ENCODE measurements around the gene CCDC195. TPM values are rescaled to one million over a fixed set of nuclear protein-coding genes. Genes with fewer than 3 reads are reported as not detected.

The CCDC195 gene, protein sequence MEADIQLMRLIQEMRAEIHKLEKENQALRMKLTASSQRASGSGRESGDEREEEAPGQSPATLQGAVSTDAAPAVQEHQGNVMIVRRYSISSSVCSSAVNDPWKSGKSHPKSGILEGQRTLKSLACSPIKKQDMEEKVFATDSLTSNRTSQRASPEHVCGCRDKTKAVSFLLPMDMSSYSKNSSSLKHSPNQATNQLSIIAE
- not detected for polyA plus RNA-seq (ENCODE audit: insufficient read length in 3 of 3)
- long read RNA-seq, donor 1, result 0 reads
- long read RNA-seq, donor 2, result 0 reads
- long read RNA-seq, donor 3, result 0 reads
- long read RNA-seq, donor 4, result 0 reads
- long read RNA-seq, donor 5, result 0 reads
- long read RNA-seq, donor 6, result 0 reads
- long read RNA-seq, donor 7, result 0 reads
- long read RNA-seq, donor 8, result 0 reads
- long read RNA-seq, donor 9, result 0 reads
- long read RNA-seq, donor 10, result 0 reads
- long read RNA-seq, donor 11, result 0 reads
- long read RNA-seq, donor 12, result 0 reads
- long read RNA-seq, donor 13, result 0 reads
- long read RNA-seq, donor 14, result 0 reads
- long read RNA-seq, donor 15, result 0 reads
- long read RNA-seq, donor 16, result 0 reads

DNA sequence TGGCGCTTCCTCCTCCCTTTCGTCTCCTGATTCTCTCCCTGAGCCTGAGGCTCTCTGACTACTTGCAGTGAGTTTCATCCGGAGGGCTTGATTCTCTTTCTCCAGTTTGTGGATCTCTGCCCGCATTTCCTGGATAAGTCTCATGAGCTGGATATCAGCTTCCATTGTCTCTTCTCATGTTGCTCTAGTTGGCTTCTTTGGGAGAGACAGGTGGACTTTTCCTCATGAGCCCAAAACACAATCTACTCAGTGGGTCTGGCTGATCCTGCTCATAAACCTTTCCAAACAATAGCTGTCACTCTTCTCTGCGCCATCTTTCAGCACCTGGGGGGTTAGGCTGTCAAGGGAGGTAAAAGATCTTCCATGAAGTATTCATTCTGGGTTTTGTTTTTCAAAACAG is at the start of gene CCDC195:
CCDC195 (minus strand) TSS at position 165 of the 400 bp plus-strand sequence; CDS start at position 165, 0 bp downstream.
- no peak for DNase-seq (ENCODE audit: extremely low read depth in 1 of 11, low read depth in 9 of 11, low spot score in 4 of 11)

DNA sequence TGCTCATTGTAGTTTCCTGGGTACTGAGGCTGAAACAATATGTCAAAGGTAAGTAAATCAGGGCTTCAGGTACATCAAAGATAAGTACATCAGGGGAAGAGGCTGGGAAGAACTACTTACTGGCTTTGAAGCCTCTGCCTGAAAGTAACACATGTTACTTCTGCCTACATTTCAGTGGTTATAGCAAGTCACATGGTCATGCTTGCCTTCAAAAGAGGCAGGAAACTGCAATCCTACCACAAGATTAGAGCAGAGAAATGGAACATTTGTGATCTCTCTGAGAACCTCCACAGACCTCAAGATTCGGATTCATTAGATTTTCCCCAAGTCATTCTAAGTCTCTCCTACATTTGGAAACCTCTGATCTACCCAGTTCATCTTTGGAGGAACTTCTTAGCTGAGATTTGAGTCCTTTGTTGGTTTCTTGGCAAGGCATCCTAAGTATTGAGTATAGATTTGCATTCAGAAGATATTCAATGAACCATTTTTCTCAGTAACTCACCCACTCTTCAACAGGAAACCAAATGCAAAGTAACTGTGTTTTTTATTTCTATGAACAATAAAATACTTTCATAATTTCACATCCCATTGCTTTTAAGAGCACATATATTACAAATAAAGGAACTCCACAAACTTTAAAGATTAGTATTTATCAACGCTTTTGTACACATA is 48.5 kb upstream of the CCDC195 start:
- no peak for DNase-seq (ENCODE audit: extremely low read depth in 1 of 11, low read depth in 9 of 11, low spot score in 4 of 11)

DNA sequence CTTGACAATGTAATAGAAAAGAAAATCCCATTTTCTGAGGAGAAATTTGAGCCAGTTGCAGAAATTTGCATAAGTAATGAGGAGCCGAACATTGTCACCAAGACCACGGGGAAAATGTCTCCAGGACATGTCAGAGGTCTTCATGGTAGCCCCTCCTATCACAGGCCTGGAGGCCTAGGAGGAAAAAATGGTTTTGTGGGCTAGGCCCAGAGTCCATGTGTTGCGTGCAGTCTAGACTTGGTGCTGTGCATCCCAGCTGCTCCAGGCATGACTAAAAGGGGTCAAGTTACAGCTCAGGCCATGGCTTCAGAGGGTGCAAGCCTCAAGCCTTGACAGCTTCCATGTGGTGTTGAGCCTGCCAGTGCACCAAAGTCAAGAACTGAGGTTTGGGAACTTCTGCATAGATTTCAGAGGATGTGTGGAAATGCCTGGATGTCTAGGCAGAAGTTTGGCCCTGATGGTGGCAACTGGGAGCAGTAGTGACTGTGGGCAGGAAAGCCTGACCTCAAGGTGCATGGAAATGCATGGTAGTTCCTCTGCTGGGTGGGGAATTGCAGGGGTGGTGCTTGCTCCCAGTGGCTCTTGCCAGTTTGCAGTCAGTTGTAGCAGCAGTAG is 41.9 kb upstream of the CCDC195 start:
- no peak for DNase-seq (ENCODE audit: extremely low read depth in 1 of 11, low read depth in 9 of 11, low spot score in 4 of 11)

DNA sequence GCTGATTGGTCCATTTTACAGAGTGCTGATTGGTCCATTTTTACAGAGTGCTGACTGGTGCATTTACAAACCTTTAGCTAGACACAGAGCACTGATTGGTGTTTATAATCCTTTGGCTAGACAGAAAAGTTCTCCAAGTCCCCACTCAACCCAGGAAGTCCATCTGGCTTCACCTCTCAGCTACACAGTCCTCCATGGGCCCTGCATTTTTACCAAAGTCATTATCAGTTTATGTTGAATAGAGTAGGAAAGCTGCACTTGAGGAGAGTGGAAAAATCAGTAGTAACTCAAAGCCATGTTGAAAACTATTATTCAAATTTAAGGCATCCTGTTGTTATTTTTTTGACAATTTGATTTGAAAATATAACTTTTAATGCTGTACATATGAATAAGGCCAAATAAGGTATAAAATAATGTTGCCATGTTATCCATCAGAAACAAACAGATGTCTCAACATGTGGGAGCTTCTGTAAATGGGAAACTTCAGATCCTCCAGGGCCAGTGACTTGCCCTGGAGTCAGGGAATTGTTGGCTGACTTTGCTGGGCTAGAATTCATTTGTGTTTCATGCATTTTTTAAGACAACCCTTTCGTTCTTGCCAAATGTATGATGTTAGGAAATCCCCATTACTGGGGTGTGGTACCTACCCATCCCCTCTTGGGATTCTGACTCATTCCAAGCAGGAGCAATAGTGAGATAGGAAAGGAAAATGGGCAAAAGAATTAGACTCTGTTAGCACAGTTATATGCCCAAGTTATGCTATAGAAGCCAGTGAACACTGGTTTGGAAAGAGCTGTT is 37.8 kb upstream of the CCDC195 start:
- DNase-seq (ENCODE audit: extremely low read depth in 1 of 11, low read depth in 9 of 11, low spot score in 4 of 11), result no peak

DNA sequence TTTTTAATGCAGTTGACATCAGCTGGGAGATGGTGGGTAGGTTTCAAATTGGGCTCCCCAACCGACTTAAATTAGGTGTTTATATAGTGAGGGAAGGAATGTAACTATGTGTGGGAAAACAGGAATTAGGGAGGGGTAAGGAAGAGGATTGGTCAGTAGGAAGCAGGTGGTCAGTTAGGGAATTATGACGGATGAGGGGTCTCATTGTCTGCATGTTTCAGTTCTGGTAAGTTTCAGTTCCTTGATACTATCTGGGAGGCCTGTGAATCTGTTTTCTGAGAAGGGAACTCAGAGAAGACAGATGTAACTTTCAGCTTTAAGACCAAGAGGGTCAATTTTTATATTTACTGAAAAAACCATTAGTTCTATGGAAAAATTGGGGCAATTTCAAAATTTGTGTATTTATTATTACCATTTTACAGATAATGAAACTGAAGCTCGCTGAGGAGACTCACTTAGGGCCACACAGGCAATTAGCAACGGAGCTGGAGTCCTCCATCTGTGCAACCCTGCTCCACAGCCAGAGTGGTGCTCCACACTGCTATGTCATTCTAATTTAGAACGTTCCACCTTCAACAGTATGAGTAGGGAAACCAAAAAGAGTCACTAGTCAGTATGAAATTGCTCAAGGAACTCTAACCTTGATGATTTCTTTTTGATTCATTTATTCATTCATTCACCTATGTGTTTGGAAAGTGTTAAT is 36.0 kb upstream of the CCDC195 start:
- no peak for DNase-seq (ENCODE audit: extremely low read depth in 1 of 11, low read depth in 9 of 11, low spot score in 4 of 11)

DNA sequence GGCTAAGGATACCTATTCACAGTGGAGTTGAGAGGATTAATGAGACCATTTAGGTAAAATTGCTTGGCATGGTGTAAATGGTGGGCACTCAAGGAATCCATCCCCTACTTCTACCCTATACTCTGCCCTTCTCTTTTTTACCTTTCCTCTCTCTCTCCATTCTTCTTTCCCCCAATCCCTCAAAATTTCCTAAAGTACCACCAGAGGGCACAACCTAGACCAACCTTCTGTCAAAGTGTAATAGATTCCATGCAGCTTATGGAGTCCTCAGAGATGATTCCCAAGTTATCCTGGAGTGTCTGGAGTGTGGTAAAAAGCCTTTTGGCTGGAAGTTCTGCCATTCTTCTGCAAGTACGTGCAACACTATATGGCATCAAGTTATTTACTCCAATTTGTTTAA is 33.0 kb upstream of the CCDC195 start:
- no peak for DNase-seq (ENCODE audit: extremely low read depth in 1 of 11, low read depth in 9 of 11, low spot score in 4 of 11)

DNA sequence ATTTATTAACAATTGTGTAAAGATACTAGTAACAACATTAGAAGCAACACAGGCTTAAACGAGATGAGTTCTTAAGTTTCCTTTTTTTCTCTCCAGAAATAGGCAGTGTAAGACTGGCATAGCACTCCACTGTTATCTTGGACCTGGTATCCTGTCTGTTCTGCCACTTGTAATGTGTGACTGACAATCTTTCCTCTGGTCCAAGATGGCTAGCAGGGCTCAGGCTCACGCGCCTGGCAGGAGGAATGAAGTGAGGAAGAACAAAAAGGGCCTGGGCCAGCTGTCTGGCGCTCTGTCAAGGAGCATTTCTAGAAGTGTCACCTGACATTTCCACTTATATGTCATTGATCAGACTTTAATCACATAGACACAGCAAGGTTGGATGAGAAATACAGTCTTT is 31.6 kb upstream of the CCDC195 start:
- DNase-seq (ENCODE audit: extremely low read depth in 1 of 11, low read depth in 9 of 11, low spot score in 4 of 11), result no peak

DNA sequence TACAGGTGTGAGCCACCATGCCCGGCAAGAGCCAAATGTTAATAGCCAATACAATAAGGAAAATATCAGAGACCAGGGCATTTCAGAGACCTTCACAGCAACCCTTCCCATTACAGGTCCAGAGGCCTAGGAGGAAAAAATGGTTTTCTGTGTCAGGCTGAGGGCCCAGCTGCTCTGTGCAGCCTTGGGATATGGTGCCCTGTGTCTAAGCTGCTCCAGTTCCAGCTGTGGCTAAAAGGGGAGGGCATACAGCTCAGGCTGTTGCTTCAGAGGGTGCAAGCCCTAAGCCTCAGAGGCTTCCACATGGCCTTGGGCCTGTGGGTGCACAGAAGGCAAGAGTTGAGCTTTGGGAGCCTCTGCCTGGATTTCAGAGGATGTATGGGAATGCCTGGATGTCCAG is 20.1 kb upstream of the CCDC195 start:
- no peak for DNase-seq (ENCODE audit: extremely low read depth in 1 of 11, low read depth in 9 of 11, low spot score in 4 of 11)

DNA sequence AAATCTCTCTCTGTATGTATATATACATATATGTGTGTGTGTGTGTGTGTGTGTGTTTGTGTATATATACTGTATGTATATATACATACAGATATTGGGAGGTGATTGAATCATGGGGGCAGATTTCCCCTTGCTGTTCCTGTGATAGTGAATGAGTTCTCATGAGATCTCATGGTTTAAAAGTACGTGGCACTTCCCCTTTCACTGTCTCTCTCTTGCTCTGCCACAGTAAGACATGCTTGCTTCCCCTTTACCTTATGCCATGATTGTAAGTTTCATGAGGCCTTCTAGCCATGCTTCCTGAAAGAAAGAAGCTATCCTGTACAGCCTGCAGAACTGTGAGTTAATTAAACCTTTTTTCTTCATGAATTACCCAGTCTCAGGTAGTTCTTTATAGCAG is 18.8 kb upstream of the CCDC195 start:
- no peak for DNase-seq (ENCODE audit: extremely low read depth in 1 of 11, low read depth in 9 of 11, low spot score in 4 of 11)

DNA sequence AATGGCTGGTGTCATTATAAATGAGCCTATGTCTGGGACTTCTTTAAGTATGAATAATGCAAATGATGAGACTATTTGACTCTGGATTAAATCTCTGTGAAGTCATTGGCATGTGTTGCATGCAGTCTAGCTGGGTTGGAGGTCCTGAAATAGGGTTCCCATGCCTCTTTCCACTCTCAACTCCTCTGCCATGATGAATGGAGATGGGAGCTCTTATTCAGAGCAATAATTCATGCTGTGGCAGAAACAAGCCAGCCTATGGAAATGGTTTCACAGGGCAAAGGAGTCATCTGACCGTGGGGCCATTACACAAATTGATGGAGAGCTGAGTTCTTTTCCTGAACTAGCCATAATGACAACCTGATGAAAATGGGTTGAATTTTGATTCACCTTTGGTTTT is 15.5 kb upstream of the CCDC195 start:
- DNase-seq (ENCODE audit: extremely low read depth in 1 of 11, low read depth in 9 of 11, low spot score in 4 of 11), result no peak

DNA sequence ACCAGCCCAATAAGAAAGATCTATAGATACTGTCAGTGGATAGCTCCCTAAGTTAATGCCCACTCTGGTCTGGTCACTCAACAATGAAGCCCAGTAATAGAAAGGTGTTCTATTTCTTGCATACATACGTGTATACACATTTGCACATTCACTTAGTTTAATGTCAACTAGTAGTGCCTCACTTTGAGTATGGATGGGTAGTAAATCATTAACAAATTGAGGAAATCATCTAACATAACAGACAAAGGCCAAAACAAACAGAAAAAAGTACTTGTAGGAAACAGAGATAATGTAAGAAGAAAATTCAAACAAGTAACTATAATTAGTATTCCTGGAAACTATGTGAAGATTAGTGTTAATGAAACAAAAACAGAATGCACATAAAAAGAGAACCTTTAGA is 13.3 kb upstream of the CCDC195 start:
- DNase-seq (ENCODE audit: extremely low read depth in 1 of 11, low read depth in 9 of 11, low spot score in 4 of 11), result no peak

DNA sequence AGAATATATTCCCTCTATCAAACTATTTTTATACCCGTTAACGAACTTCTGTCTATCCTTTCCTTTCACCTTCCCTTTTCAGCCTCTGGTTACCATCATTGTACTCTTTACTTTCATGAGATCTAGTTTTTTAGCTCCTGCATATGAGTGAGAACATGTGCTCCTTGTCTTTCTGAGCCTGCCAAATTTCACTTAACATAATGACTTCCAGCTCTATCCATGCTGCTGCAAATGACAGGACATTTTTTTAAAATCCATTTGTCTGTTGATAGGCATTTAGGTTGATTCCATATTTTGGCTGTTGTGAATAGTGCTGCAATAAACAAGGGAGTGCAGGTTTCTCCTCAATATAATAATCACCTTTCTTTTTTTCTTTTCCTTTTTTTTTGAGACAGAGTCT is 8.2 kb upstream of the CCDC195 start:
- no peak for DNase-seq (ENCODE audit: extremely low read depth in 1 of 11, low read depth in 9 of 11, low spot score in 4 of 11)

DNA sequence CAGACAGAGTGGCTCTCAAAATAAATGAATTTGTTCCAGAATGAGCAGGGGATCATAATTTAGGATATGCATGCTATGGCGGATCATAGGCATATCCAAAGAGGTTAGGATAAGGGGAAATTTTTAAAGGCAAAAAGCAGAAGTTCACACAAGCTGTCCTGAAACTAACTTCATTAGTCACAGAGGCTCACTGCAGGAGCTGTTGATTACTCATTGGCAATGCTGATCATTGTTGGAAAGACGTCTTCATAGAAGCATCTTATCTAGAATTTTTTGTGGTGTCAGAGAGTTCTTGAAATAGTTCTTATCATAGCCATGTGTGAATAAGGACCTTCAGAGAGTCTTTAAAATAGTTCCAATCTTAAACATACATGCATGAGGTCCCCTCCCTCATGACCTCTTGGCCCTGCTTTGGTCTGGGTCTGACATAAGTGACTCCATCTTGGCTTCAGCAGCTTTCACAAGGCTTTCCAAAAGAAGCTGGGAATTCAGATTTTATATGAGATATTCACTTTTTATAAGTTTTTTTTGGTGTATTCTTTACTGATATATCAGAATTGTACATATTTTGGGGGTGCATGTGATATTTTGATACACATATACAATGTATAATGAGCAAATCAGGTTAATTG is 7.5 kb upstream of the CCDC195 start:
- DNase-seq (ENCODE audit: extremely low read depth in 1 of 11, low read depth in 9 of 11, low spot score in 4 of 11), result no peak

DNA sequence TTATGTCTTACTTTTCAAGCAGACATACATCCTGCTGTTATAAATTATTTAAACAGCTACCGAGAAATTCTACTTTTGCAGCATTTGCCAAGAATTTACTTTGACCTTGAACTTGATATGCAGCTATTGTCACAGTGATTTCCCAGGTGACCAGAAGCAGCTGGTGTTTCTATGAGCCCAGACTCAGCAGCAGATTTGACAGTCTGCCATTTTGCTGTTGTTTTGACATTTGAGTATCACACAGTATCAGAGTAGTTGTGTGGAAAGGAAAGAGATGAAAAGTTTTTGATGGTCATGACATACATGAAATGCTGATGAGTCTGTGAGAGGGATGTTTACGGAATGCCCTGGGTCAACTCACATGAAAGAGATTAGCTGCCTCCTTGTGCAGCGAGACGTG is 6.6 kb upstream of the CCDC195 start:
- no peak for DNase-seq (ENCODE audit: extremely low read depth in 1 of 11, low read depth in 9 of 11, low spot score in 4 of 11)

DNA sequence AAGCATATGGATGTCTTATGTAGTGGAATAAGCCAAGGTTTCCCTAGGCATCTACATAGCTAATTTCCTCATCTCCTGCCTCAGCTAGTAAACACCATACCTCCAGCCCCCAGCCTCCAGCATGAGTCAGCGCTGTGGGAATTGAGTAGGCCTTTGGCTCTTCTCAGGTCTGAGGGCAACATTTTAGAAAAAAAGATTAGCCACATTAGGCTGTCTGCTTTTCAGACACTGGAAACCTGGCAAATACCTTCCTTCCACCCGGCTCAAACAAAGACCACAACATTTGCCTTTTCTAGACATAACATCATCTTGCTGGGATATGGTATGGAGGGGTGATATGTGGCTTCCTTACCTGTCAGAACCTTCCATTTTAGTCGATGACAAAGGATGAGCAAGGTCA is 6.1 kb upstream of the CCDC195 start:
- DNase-seq (ENCODE audit: extremely low read depth in 1 of 11, low read depth in 9 of 11, low spot score in 4 of 11), result no peak

DNA sequence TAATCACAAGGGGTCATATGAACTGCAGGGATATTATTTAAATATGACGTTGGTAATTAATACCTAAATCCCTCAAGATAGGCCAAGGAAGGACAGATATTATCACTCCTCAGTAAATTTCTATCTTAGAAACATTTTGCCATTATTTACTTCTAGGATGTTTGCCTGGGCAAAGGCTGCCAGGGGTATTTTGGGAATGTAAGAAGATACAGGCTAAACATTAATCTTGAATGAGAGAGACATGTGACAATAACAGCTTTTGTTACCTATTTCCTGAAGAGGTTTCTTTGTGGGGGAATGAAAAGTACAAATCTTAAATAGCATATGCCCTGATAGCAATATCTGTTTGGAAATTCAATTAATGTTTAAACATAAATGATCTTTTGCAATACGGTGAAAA is 756 bp upstream of the CCDC195 start:
- DNase-seq (ENCODE audit: extremely low read depth in 1 of 11, low read depth in 9 of 11, low spot score in 4 of 11), result no peak

DNA sequence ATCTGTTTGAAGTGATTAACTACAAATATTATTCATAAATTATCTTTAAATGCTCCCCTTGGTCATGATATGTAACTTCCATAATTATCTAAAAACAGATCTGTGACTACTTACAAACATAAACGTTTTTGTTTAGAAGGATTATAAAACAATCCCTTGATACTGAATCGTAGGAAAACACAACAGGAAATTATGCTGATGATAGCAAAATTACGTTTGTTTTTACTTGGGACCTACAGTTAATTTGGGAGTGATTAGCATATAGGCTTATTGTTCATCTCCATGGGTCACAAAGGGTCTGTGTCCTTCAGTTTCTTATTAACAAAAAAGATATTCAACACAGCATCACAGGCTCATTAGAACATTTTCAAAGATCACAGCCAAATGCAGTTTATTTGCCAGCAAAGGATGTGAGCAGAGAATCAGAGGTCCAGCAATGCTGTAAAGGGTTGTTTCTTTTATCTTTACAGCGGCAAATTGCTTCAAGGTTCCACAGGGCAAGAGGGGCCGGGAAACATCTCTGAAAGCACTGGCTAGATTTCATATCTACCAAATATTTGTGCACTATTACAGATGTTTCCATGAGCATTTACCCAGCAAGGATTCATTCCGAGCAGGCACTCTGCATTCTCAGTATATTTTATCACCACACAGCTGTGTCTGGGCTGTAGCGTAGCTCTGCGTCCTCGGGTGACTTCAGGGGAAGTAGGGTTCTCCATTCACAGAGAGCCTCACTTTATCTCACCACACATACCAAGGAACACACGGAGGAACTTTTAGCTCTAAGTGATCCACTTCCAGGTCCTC is 4.1 kb downstream of the CCDC195 start:
- no peak for DNase-seq (ENCODE audit: extremely low read depth in 1 of 11, low read depth in 9 of 11, low spot score in 4 of 11)
